Neutrophil (primary cell): Measurements from ENCODE around the gene ATP6V0E1.
"Not testable (repeated sequence)": the region's sequence is repeated elsewhere in the genome, so short reads cannot be mapped to it uniquely, and the experiment has no call there.

Experiments
- H3K27ac ChIP-seq: fragments of 200-600 bp; sonication (generic); 2 replicates; pipeline ENCODE4 v1.5.1; 2016; ENCODE audit warnings: mild to moderate bottlenecking, moderate library complexity
- H3K27me3 ChIP-seq: fragments of 200-600 bp; sonication (generic); 2 replicates; pipeline ENCODE4 v1.6.0; 2016; ENCODE audit warnings: mild to moderate bottlenecking
- H3K36me3 ChIP-seq: fragments of 200-600 bp; sonication (generic); 2 replicates; pipeline ENCODE4 v1.5.1; 2017
- H3K4me1 ChIP-seq, 2 experiments: fragments of 200-600 bp in 1 of 2; sonication (generic) in 1 of 2; 1 replicate in 1 of 2; 2 replicates in 1 of 2; pipeline versions ENCODE4 v1.5.1 to v1.6.1; 2013 to 2016; ENCODE audit warnings: low read depth in 1 of 2, low read length in 1 of 2, mild to moderate bottlenecking in 1 of 2, moderate library complexity in 1 of 2; ENCODE audit not compliant: control insufficient read depth in 1 of 2, insufficient read depth in 1 of 2
- H3K4me3 ChIP-seq, 2 experiments: fragments of 200-600 bp in 1 of 2; sonication (generic) in 1 of 2; 1 replicate in 1 of 2; 2 replicates in 1 of 2; pipeline ENCODE4 v1.5.1; 2013 to 2016; ENCODE audit warnings: low read depth in 1 of 2, low read length in 1 of 2, mild to moderate bottlenecking in 1 of 2, moderate library complexity in 1 of 2
- H3K9me3 ChIP-seq: fragments of 200-600 bp; sonication (generic); 2 replicates; pipeline ENCODE4 v1.5.1; 2016
- CTCF ChIP-seq: fragments of 200-600 bp; sonication (generic); IDR thresholded peaks from 2 replicates; pipeline ENCODE4 v1.5.1; 2016; ENCODE audit warnings: antibody characterized with exemption

Gene ATP6V0E1

GRCh38 chr5:173045474-173045873, 61.9 kb downstream of the ATP6V0E1 start:
- no peak for TF ChIP-seq CTCF
- H3K4me3 ChIP-seq: no peak overlapping the region
- H3K9me3 ChIP-seq: no peaks in the 10 kb centered on the region
- no peaks in the 10 kb centered on the region for H3K36me3 ChIP-seq
- no peaks in the 10 kb centered on the region for H3K27me3 ChIP-seq
- H3K4me1 ChIP-seq: no peaks in the 10 kb centered on the region
- H3K27ac ChIP-seq: no peak overlapping the region

DNA sequence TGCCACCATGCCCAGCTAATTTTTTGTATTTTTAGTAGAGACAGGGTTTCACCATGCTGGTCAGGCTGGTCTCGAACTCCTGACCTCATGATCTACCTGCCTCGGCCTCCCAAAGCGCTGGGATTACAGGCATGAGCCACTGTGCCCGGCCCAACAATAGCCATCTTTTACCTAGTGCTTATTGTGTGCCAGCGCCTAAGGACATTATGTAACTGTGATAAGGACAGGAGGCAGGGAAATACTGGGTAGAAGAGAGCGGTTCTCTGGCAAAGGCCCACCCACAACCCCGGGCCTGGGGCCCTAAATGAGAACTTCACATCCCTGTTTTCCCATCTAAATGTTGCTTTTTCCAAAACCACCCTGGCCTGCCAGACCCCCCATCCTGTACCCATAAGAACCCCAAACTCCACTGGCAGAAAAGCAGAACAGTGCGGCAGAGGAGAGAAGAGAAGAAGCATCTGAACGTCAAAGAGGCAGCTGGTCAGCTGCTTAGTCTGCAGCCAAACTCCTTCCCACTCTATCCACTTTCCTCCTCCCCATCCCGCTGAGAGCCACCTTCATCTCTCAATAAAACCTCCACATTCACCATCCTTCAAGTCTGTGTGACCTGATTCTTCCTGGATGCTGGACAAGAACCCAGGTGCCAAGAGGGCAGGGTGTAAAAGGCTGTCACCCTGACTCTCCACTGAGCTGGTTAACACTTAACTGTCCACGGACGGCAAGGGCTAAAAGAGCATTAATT, 63.7 kb downstream of the ATP6V0E1 start:
- not testable (repeated sequence) for H3K36me3 ChIP-seq, H3K9me3 ChIP-seq, H3K27me3 ChIP-seq, H3K4me1 ChIP-seq, H3K27ac ChIP-seq, H3K4me3 ChIP-seq

DNA sequence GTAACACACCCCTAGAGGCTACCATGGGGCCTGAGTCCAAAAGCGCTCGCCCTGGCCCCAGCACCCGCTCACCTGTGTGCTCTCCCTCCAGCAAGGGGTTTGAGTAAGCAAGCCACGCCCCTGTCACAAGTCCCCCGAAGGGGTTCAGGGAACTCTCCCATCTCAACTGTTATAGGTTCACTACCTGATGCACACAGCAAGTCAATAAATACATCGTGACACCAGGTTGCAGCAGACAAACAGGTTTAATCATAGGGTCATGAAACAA, 64.2 kb downstream of the ATP6V0E1 start:
- Histone ChIP-seq H3K27me3 (peaks cover 7% of the 10 kb centered on the region), H3K4me1 (no peaks in the 10 kb centered on the region), H3K27ac (no peak overlapping the region), H3K4me3 (no peak overlapping the region), H3K36me3 (no peaks in the 10 kb centered on the region), H3K9me3 (no peaks in the 10 kb centered on the region)
- TF ChIP-seq CTCF: no peak

GRCh38 chr5:173050791-173051190, 67.2 kb downstream of the ATP6V0E1 start:
- Histone ChIP-seq H3K27ac (no peak overlapping the region), H3K4me1 (peaks cover 7% of the 10 kb centered on the region in 2 experiments), H3K9me3 (no peaks in the 10 kb centered on the region), H3K4me3 (no peak overlapping the region), H3K27me3 (peaks cover 7% of the 10 kb centered on the region), H3K36me3 (no peaks in the 10 kb centered on the region)
- no peak for TF ChIP-seq CTCF

- Histone ChIP-seq H3K36me3 (no peaks in the 10 kb centered on the region), H3K27me3 (peaks cover 7% of the 10 kb centered on the region), H3K9me3 (no peaks in the 10 kb centered on the region), H3K4me3 (no peak overlapping the region), H3K4me1 (peaks cover 8% of the 10 kb centered on the region in 2 experiments), H3K27ac (no peak overlapping the region)
- TF ChIP-seq CTCF: no peak
Measured at GRCh38 chr5:173051746-173052145, 68.2 kb downstream of the ATP6V0E1 start.

DNA sequence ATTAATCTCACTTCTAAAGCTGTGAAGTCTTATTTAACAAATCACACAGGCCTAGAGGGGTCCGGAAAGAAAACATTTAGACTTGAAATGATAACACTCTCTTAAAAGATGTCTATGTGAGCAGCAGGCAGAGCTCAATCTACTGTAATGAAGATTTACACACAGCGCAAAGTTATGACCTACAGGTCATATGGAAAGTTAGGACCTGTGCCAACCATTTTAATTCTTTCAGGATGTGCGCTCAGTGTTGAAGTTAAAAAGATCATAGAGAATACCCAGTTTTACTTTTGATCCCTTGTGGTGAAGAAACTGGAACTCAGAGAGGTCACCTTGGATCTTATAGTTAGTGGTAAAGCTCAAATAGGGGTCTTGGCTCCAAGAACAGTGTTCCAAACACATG, 69.5 kb downstream of the ATP6V0E1 start:
- H3K36me3 ChIP-seq: no peaks in the 10 kb centered on the region
- H3K9me3 ChIP-seq: no peaks in the 10 kb centered on the region
- no peak overlapping the region for H3K27ac ChIP-seq
- peaks cover 7% of the 10 kb centered on the region for H3K27me3 ChIP-seq
- peaks cover 16% of the 10 kb centered on the region in 2 experiments for H3K4me1 ChIP-seq
- no peak for TF ChIP-seq CTCF
- no peak overlapping the region for H3K4me3 ChIP-seq
